Amniotic epithelial cell (primary cell): ENCODE data around the gene CLEC9A.
"Not testable (repeated sequence)": the region's sequence is repeated elsewhere in the genome, so short reads cannot be mapped to it uniquely, and the experiment has no call there.

Source experiments
- DNase-seq: peaks from one replicate; pipeline ENCODE4 v3.0.0-alpha.2; 2010; ENCODE audit warnings: low read depth

Gene CLEC9A

GRCh38 chr12:10030446-10030845 is at the start of gene CLEC9A:
Gene CLEC9A, plus strand, starts transcription at chr12:10030682. Its CDS starts 22,006 bp downstream, at chr12:10052688.
- no peak for DNase-seq

GRCh38 chr12:9991876-9992275 is 38.6 kb upstream of the CLEC9A start:
- DNase-seq = no peak

- DNase-seq = no peak
Measured at GRCh38 chr12:9992296-9992695, 38.2 kb upstream of the CLEC9A start.

- DNase-seq = peak; percentile 21
Measured at GRCh38 chr12:9999016-9999415, 31.5 kb upstream of the CLEC9A start, which contains the start of gene CLEC1B. Gene CLEC1B, minus strand, starts transcription at chr12:9999121. Its CDS starts 21 bp downstream, at chr12:9999100.

GRCh38 chr12:10001171-10001776 is 29.2 kb upstream of the CLEC9A start:
- DNase-seq = peak; percentile 91

GRCh38 chr12:10012630-10013330 is 17.7 kb upstream of the CLEC9A start:
- no peak for DNase-seq

GRCh38 chr12:10015450-10015849 is 15.0 kb upstream of the CLEC9A start:
- DNase-seq = no peak

GRCh38 chr12:10016881-10017280 is 13.6 kb upstream of the CLEC9A start:
- peak; percentile 34 for DNase-seq

- DNase-seq = peak; percentile 42
Measured at GRCh38 chr12:10018386-10018785, 12.1 kb upstream of the CLEC9A start.

- DNase-seq = no peak
Measured at GRCh38 chr12:10021342-10021741, 9.1 kb upstream of the CLEC9A start.

- DNase-seq = no peak
Measured at GRCh38 chr12:10025236-10025635, 5.2 kb upstream of the CLEC9A start.

GRCh38 chr12:10026666-10027065 is 3.8 kb upstream of the CLEC9A start:
- DNase-seq = not testable (repeated sequence)

- DNase-seq = no peak
Measured at GRCh38 chr12:10027311-10027710, 3.2 kb upstream of the CLEC9A start.

- peak; percentile 83 for DNase-seq
Measured at GRCh38 chr12:10027721-10028120, 2.8 kb upstream of the CLEC9A start.

- no peak for DNase-seq
Measured at GRCh38 chr12:10031321-10031720, 839 bp downstream of the CLEC9A start.

- peak; percentile 87 for DNase-seq
Measured at GRCh38 chr12:10031771-10032175, 1.3 kb downstream of the CLEC9A start.

GRCh38 chr12:10033783-10034545 is 3.5 kb downstream of the CLEC9A start:
- DNase-seq = peak; percentile 21

- no peak for DNase-seq
Measured at GRCh38 chr12:10042167-10042566, 11.7 kb downstream of the CLEC9A start.

GRCh38 chr12:10048526-10048925 is 18.0 kb downstream of the CLEC9A start:
- DNase-seq = no peak

GRCh38 chr12:10052193-10052913 is 21.9 kb downstream of the CLEC9A start:
- DNase-seq = no peak

- no peak for DNase-seq
Measured at GRCh38 chr12:10058387-10058786, 27.9 kb downstream of the CLEC9A start.

- no peak for DNase-seq
Measured at GRCh38 chr12:10065241-10065640, 34.8 kb downstream of the CLEC9A start.
